Stimulated activated CD8-positive, alpha-beta memory T cell treated with anti-CD3 and anti-CD28 coated beads, Interleukin-15, amount 100 ng/mL, for 1 hour (primary cell): ENCODE data around the gene OR9Q1.

ENCODE experiments used
- DNase-seq: peaks from one replicate; pipeline ENCODE4 v3.0.0-alpha.2; 2020; ENCODE audit warnings: low read depth

Gene OR9Q1

DNA sequence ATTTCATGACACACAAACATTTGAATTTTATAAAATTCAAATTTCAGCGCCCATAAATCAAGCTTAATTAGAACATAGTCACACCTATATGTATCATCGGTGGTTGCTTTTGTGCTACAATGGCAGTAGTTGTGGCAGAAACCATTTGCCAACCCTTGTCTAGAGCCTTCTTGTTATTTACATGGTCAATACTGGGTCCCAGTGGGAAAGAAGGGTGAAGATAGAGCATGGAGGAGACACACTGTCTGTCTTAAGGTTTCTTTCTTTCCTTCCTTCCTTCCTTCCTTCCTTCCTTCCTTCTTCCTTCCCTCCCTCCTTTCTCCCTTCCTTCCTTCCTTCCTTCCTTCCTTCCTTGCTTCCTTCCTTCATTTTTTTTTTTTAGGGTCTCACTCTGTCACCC lies 10.8 kb downstream of the OR9Q1 start:
- no peak for DNase-seq

DNA sequence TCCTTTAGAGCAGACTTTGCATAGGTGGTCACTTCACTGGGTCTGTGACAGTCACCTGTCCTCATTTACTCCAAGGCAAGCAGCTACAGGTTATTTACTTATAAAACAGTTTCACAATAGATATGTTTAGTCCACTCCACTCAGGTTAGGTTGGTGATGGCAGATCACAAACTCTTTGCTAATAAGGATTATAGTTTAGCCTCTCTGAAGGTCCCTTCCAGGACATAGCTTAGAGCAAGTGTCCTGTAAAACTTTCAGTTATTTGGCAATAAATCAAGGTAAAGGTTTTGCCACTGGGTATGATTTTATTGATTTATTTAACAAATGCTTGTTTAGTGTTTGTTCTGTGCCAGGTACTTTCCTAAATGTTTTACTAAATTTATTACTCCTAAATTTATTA lies 15.9 kb downstream of the OR9Q1 start:
- no peak for DNase-seq

DNA sequence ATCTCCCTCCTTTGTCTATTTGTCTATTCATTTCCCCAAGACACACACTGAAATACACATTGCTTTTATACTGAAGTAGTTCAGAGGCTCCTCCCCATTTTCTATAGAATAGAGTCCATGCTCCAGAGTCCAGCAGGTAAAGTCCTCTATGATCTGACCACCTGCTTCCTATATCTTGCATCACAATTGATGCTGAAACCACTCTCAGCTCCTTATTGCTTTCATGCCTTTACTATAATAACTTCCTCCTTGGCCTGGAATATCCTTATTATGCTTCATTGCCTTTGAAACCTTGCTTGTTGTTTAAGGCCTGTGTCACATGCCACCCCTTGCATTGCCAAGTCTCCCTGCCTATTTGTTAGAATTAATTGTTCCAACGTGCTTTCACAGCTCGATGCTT lies 19.7 kb downstream of the OR9Q1 start:
- no peak for DNase-seq

DNA sequence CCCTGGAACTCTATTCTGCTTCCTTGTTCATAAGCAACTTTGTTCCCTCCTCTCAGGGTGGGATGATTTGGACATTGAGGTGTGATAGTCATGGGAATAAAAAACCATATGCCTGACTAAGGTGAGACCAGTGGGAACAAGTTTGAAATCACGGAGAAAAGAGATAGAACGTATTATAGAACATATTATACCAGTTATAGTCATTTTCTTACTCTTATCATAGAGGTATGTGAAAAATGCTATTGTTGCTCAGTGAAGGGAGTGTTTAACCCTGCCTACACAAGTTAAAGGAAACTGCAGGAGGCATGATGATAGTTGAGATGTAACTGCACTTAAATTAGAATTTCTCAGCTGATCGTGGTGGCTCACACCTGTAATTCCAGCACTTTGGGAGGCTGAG lies 22.6 kb downstream of the OR9Q1 start:
- no peak for DNase-seq

DNA sequence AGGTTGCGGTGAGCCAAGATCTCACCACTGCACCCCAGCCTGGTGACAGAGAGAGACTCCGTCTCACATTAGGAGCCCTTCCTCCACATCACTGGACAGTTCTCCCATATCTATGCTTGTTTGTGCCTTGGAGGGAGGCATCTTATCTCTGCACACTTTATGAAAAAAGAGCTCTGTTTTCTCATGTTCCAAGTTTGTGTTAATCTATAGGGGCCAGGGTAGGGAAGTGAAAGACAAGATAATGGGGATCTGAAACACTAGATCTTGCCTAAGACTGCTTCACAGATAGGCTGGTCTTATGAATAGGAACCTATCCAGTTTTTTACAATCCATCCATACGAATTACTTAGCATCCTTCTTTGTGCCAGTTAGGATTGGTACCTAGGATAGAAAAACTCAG lies 24.1 kb downstream of the OR9Q1 start:
- no peak for DNase-seq

DNA sequence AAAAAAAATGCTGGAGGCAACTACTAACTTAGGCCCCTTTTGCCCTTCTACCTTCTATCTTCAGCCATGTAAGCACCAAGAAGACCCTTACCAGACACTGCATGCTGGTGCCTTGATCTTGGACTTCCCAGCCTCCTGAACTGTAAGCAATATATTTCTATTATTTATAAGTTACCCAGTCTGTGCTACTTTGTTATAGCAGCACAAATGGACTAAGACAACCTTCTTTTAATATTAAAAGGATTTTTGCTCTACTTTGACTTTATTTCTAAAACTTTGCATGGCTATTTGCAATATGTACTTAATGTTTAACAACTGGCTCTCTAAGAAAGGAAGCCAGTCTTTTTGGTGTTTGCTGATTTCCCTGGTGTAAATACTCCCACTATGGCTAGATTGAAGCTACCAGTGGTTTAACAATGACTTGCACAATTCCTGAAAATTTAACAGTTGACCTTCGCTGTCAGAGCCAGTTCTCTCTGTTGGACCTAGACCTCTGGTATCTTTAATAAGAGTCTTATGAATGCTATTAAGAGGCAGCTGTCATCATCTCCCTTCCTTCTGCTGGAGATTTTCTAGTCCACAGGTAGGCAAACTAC lies 32.2 kb downstream of the OR9Q1 start:
- DNase-seq: no peak

DNA sequence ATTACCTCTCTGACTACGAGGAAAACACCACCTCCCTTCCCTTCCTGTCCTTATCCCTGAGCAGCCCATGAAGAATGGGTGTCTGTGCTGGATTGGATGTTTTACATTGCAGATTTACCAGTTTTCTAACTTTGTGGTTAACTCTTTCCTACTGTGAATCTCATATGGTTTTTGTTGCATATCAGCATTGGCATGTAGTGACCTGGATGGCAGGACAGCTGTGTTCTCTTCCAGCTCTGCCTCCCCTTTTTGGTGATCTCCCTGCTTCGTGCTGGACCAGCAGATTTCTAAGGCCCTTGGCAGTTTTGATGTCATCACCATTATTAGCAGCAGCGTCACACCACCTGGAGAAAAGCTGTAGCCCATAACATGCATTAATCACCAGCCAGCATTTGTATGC lies 33.8 kb downstream of the OR9Q1 start:
- DNase-seq: no peak

DNA sequence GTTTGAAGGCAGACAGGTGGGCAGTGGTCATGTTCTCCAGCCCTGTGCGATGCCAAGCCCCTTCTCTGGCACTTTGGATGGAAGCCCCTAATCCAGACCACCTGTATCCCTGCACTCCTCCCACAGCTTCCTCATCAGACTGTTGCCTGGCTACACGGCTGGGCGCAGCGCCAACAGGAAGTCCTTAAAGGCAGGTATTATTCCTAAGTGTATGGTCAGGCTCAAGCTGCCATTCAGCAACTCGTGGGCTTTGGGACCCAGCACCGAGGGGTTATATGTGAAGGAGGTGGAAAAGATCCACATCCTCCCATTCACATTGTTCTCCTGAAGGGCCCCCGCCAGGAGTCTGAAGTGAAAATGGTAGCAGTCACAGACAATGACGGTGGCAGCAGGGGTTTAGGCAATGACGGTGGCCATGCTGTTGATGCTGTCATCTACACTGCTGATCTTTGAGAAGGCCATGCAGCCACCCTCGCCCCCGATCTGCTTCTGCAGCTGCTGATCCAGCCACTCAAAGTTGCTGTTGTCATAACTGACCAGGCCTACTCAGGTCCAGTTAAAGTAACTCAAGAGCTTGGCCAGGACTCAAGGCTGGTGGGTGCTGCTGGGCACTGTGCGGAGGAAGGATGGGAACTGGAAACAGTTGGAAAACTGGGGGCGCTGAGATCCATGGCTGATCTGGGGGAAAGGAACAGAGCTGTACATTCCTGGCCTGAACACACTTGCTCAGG lies 34.8 kb downstream of the OR9Q1 start:
- no peak for DNase-seq

DNA sequence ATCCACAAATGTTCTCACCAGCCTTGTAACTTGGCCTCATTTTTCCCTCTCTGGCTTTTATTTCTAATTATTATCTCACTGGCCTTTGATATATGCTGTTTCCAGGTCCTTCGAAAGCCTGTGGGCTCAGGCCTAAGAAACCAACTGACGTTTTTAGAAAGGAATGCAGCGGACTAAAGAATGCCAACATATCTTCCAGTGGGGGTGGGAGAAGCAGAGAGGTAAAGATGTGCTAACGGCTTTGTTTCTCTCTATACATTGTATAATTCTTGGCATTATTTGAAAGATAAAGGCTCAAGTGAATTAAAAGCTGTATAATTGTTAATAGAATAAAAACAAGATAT lies 35.3 kb downstream of the OR9Q1 start:
- DNase-seq: no peak

DNA sequence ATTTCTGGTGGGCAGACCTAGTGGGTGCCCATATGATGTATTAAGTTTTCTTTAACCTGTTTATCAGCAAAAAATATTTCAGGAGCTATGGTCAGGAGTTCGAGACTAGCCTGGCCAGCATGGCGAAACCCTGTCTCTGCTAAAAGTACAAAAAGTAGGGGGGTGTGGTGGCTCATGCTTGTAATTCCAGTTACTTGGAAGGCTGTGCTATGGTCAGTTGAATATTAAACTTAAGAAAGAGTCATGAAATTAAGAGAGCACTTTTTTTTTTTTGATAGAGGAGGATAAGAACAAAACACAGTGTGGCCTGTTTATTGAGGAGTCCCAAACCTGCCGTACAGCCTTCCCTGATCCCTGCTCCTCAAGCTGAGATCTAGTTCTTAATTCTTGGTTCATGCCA lies 36.9 kb downstream of the OR9Q1 start:
- no peak for DNase-seq

DNA sequence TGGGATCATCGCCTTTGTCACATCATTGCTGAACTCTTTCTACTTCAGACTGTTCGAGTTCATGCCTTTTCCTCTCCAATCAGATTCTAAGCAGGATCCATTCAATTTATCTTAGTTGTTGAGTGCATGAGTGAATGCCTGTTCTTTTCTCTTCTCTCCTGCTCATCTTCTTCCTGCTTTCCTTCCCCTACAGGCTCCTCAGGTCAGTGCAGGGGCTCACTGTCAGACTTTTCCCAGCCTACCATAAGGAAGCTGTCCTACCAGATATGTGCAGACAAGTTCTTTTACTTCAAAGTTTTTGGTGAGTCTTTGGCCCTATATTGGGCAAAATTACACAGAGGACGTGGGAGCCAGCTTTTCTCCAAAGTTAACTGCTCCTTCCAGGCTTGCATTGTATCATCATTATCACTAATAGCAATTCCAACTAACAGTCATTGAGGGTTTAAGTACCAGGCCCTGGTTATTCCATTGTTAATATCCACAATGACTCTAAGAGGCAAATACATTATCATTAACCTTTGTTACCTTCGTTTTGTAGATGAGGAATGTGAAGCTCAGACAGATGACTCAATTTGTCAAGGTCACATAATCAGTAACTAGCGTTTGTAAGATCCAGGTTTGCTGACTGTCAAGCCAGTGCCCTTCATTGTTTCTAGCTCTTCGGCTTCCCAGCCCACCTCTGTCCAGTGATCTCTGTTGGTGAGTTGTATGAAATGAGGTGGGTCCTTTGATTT lies 37.4 kb downstream of the OR9Q1 start:
- no peak for DNase-seq

DNA sequence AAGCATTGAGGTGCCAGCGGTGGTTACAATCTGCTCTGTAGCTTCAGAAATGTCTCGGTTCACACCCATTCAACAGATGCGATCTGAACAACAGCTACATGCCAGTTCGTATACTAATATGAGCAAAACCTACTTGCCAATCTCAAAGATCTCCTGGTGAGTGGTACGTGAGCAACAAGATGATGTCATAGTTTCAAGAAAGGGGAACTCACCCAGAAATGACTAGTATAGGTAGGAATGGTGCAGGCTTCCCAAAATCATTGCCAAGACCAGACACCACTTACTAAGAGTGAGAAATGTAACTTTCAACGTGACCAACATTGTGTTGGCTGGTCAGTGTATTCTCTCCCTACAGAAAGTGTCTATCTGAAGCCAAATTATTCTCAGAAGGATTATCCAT lies 38.1 kb downstream of the OR9Q1 start:
- DNase-seq: no peak

DNA sequence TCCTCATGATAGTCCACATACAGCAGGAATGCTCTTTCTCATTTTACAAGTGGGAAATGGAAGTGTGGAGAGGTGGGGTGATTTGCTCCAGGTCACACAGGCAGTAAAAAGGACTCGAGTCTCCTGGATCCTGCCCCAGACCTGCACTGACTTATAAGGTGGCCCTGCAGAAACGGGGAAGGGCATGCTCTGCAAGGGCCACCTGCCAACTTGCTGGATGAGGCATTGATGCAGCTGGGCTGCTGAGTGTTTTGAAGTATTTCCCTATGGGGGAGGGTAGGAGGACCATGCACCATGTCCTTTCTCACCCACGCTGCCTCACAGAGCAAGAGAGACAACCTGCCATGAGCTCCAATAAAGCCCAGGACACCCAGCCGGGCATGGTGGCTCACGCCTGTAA lies 44.0 kb downstream of the OR9Q1 start:
- no peak for DNase-seq

DNA sequence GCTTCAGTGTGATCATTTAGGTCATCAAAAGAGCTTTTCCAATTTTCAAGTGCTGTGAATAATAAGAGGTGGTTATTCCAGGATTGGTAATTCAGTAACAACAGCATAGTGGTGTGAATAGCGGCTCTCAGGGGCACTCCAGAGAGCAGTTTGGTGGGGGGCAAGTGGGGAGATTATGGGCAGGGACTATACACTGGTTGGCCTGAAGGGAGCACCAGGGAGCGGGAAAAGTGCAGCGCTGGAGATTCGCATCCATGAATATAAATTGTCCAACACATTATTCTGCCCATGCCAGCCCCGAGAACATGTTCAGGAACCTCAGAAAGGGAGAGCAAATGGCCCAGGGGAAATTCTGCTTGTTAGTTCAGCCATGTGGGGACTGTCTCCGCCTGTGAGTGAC lies 45.0 kb downstream of the OR9Q1 start:
- DNase-seq: no peak

DNA sequence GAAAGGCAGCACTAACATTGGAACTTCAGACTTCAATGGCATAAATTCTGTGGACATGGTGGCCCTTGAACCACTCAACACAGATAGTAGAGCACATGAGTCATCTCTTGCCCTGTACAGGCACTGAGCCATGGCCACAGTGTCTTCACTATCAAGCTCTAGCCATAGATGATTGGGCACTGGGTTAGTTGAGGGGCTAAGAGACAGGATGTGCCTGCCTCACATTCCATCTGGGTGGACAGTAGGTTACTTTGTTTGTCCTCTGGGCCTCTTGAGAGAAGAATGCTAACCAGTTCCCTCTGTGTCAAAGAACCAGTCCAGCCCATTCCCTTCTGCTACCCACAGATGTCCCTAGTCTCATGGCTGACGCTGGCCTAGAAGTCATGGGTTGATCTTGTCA lies 46.9 kb downstream of the OR9Q1 start:
- DNase-seq: no peak

DNA sequence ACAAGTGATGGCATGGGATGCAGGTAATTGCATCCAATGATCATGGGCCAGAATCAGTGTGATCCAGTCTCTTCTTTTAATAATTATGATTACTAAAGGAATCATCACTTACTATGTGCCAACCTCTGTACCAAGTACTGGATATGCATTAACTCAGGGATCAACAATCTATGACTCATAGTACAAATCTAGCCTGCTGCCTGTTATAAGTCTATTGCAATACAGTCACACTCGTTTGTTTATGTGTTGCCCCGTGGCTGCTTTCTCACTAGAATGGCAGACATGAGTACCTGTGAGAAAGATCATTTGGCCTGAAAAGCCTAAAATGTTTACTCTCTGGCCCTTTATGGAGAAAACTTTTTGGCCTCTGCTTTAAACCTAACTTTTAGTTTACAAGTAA lies 52.1 kb downstream of the OR9Q1 start:
- DNase-seq: no peak

DNA sequence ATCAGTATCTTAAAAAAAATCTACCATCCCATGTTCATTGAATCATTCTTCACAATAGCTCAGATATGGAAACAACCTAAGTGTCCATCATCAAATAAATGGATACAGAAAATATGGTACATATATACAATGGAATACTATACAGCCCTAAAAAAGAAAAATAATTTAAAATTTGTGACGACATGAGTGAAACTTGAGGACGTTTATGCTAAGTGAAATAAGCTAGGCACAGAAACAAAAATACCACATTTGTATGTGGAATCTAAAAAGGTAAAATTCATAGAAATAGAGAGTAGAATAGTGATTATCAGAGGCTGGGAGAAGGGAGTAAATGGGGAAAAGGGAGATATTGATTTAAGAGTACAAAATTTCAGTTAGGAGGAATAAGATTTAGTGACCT lies 62.8 kb downstream of the OR9Q1 start:
- DNase-seq: no peak

DNA sequence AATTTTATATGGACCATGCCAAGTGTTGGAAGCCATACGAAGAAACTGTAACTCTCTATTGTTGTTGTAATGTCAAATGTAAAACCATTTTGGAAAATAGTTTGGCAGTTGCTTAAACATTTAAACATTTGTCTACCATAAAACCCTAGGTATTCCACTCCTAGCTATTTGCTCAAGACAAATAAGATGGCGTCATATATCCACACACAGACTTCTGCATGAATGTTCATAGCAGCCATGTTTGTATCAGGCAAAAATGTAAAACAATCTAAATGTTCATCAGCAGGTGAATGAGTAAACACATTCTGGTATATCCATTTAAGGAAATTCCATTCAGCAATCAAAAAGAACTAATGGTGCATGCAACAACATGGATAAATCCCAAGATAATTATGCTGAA lies 73.8 kb downstream of the OR9Q1 start:
- no peak for DNase-seq

DNA sequence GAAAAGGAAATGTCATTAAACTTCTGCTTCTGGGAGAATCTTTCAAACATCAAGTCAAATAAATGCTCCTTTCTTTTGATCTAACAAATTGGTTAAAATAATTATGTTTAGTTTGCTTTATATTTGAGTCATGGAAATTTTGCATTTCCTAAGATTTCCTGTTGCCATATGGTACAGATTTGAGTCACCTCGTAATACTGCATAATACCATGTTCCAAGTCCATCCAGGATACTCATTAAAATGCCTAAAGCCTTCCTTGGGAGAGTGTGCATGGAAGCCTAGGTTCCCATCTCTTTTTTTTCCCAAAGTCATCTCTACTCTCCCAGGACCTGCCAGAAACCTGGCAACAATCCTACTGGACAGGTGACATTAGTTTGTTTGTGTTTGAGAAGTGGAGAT lies 97.4 kb downstream of the OR9Q1 start:
- DNase-seq: no peak

DNA sequence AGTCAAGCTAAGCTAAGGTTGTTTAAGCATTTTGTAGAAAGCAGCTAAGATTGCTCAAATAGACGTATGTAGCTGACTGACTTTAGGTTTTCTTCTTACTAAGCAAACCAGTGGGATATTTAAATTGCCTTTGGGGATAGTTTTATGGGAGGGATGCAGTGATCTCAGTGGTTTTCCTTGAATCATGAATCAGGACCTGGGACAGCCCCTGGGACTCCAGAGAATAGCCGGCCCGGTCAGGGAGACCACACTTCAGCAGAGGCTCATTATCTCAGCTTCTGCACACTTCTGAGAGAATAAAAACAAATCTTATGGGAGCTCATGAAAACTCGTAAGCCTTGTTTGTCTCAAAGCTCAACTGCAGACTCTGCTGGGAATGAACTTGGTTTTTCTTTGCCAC lies 101.8 kb downstream of the OR9Q1 start, which contains the start of gene OR9I1:
Gene OR9I1, minus strand, starts transcription at position 62 of the 400 bp plus-strand sequence. CDS start 6,086 bp downstream, outside the sequence.
- DNase-seq: no peak

DNA sequence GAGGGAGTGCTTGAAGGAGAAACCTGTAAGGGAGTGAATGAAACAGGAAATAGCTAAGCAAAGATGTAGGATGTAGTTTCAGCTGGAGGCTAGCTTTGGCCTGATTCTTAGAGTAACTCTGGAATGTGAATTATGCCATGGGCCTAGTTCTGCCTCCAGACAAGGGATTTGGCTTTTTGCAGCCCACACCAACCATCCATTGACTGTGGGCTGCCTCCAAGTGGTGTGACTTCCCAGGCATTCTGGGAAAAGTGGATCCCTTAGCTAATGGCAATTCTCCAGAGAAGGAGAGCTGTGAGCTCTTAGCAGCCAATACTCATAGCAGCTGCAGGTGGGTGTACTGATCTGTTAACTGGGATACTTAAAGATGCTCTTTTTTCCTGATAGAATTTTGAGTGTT lies 103.7 kb downstream of the OR9Q1 start:
- DNase-seq: no peak

DNA sequence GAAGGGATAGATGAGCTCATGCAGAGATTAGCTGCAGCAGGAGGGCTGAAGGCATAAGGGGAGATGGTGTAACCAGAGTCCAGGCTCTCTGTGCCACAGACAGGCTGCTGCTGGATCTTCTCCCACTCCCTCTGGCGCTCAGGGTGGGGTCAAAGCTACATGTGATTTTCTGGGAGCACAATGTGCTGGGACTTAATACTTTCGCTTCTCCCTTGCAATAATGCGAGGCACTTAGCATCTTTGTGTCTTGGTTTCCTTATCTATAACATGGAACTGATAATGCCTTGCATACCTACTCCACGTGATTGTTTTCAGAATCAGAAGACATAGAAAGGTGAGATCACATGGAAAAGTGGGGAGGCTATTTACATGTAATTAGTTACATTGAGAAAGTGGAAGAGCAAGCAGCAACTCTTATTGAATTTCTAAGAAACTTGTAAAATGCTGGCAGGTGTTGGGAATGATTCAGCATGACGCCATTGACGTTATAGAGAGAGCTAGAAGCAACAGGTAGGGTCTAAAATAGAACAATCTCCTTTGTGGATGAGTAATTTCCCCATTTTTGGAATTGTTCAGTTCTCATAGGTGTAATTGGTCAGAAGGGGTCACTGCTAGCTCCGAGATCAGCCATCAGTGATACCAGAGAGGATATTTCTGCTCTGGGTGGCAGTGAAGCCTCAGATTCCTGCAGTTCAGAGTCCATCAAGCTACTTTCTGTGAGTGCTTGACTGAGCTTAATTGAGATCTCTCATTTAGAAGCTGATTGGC lies 109.8 kb downstream of the OR9Q1 start:
- no peak for DNase-seq

DNA sequence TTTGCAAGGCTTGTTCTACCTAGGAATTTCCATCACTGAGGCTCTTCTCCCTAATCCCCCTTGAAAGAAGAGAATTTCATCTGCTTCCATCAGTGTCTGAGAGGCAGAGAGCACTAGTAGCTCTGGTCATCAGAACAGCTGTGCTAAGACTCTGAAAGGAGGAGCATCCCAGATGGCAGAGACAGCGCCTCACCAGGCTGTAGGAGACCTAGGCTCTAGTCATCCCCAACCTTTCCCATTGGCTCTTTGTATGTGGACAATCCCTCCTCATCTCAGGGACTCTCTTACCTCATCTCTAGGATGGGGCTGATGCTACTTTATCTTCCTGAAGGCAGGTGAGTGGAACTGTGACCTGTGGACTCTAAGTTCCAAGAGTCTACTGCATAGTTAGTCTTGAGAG lies 110.5 kb downstream of the OR9Q1 start:
- no peak for DNase-seq
